IMR-90 (cell line): ENCODE results near the gene SPEF2. TPM values are rescaled to one million over a fixed set of nuclear protein-coding genes. Genes with fewer than 3 reads are reported as not detected.

ENCODE experiments used
- ATAC-seq: fragments of 200-7000 bp; cut with Tn5 transposase; 2 replicates; pipeline ENCODE4 v1.9.1; 2020; ENCODE audit warnings: low read depth, mild to moderate bottlenecking, moderate library complexity
- BruUV-seq: library from RNA; stranded (reverse); fragments of 400-500 nt; replicated peaks from 2 replicates; lab custom pipeline; 2021; lab: Mats Ljungman, UMichigan
- CTCF ChIA-PET: fragments of 300-600 bp; formaldehyde crosslinking; extraction: SDS; loops from one replicate; lab custom pipeline; 2021; ENCODE audit warnings: antibody characterized with exemption; lab: Yijun Ruan, JAX
- POLR2A ChIA-PET: fragments of 300-600 bp; sonication (Branson Sonifier 250); formaldehyde crosslinking; loops from one replicate; lab custom pipeline; 2022; ENCODE audit warnings: antibody characterized with exemption; ENCODE audit not compliant: unreplicated experiment; lab: Charles Lee
- DNase-seq: peaks from one replicate; pipeline ENCODE4 v3.0.0; 2013
- H2AFZ ChIP-seq: replicated peaks from 2 replicates; pipeline ENCODE3; 2013; ENCODE audit warnings: low read length, mild to moderate bottlenecking; ENCODE audit not compliant: poor library complexity
- H2AK5ac ChIP-seq: 2 replicates; pipeline ENCODE4 v1.6.1; 2013; ENCODE audit warnings: low read depth, low read length, inconsistent platforms
- H2AK9ac ChIP-seq: replicated peaks from 2 replicates; pipeline ENCODE3; 2013; ENCODE audit warnings: mild to moderate bottlenecking, low read depth, low read length, moderate library complexity; ENCODE audit not compliant: poor library complexity
- H2BK120ac ChIP-seq: 2 replicates; pipeline ENCODE4 v1.6.1; 2013; ENCODE audit warnings: low read depth, low read length, inconsistent platforms
- H2BK15ac ChIP-seq: 3 replicates; pipeline ENCODE4 v1.6.1; 2013; ENCODE audit warnings: low read depth, low read length, inconsistent platforms
- H2BK20ac ChIP-seq: 2 replicates; pipeline ENCODE4 v1.6.1; 2013; ENCODE audit warnings: low read depth, mild to moderate bottlenecking, inconsistent platforms, low read length, moderate library complexity
- H2BK5ac ChIP-seq: 2 replicates; pipeline ENCODE4 v1.6.1; 2013; ENCODE audit warnings: mild to moderate bottlenecking, low read depth, low read length, inconsistent platforms; ENCODE audit not compliant: poor library complexity, severe bottlenecking
- H3K14ac ChIP-seq: replicated peaks from 2 replicates; pipeline ENCODE4 v1.6.1; 2013; ENCODE audit warnings: low read depth, low read length, inconsistent platforms
- H3K18ac ChIP-seq: 2 replicates; pipeline ENCODE4 v1.6.1; 2013; ENCODE audit warnings: low read depth, low read length, control low read depth
- H3K23ac ChIP-seq: 2 replicates; pipeline ENCODE4 v1.6.1; 2013; ENCODE audit warnings: low read depth, low read length, inconsistent platforms
- H3K27ac ChIP-seq: 2 replicates; pipeline ENCODE4 v1.5.1; 2013; ENCODE audit warnings: mild to moderate bottlenecking, control low read depth, low read length; ENCODE audit not compliant: insufficient read depth
- H3K27me3 ChIP-seq: 2 replicates; pipeline ENCODE4 v1.6.1; 2013; ENCODE audit warnings: low read length; ENCODE audit not compliant: control insufficient read depth, insufficient read depth
- H3K36me3 ChIP-seq: 2 replicates; pipeline ENCODE4 v1.6.1; 2013; ENCODE audit warnings: low read length, mixed read lengths; ENCODE audit not compliant: control insufficient read depth, insufficient read depth
- H3K4ac ChIP-seq: 2 replicates; pipeline ENCODE4 v1.6.1; 2013; ENCODE audit warnings: low read depth, low read length, inconsistent platforms
- H3K4me1 ChIP-seq: 2 replicates; pipeline ENCODE4 v1.6.1; 2013; ENCODE audit warnings: low read length, mixed read lengths; ENCODE audit not compliant: control insufficient read depth, insufficient read depth
- H3K4me2 ChIP-seq: 2 replicates; pipeline ENCODE4 v1.6.1; 2013; ENCODE audit warnings: low read depth, mild to moderate bottlenecking, control low read depth, low read length, moderate library complexity
- H3K4me3 ChIP-seq: 2 replicates; pipeline ENCODE4 v1.5.1; 2013; ENCODE audit warnings: low read depth, mild to moderate bottlenecking, control low read depth, low read length, moderate library complexity; ENCODE audit not compliant: insufficient read depth
- H3K56ac ChIP-seq: 2 replicates; pipeline ENCODE4 v1.6.1; 2013; ENCODE audit warnings: low read length, inconsistent platforms; ENCODE audit not compliant: insufficient read depth; ENCODE audit errors: extremely low read depth
- H3K79me1 ChIP-seq, 2 experiments: 2 replicates each; pipeline ENCODE4 v1.6.1; 2013; ENCODE audit warnings: low read length in 2 of 2, inconsistent platforms in 1 of 2, low read depth in 1 of 2
- H3K9ac ChIP-seq: 2 replicates; pipeline ENCODE4 v1.6.1; 2013; ENCODE audit warnings: low read depth, low read length, control low read depth
- H3K9me1 ChIP-seq: 2 replicates; pipeline ENCODE4 v1.6.1; 2013; ENCODE audit warnings: low read length, inconsistent platforms; ENCODE audit not compliant: insufficient read depth
- H3K9me3 ChIP-seq: 2 replicates; pipeline ENCODE4 v1.6.1; 2013; ENCODE audit warnings: low read length; ENCODE audit not compliant: control insufficient read depth, insufficient read depth
- H4K20me1 ChIP-seq: 2 replicates; pipeline ENCODE4 v1.6.1; 2013; ENCODE audit warnings: low read length, inconsistent platforms; ENCODE audit not compliant: insufficient read depth
- H4K5ac ChIP-seq: 2 replicates; pipeline ENCODE4 v1.6.1; 2013; ENCODE audit warnings: mild to moderate bottlenecking, low read depth, low read length, control low read depth
- H4K8ac ChIP-seq, 2 experiments: 2 replicates each; pipeline ENCODE4 v1.6.1; 2013; ENCODE audit warnings: low read depth in 2 of 2, low read length in 2 of 2, control low read depth in 1 of 2, inconsistent platforms in 1 of 2
- H4K91ac ChIP-seq: 2 replicates; pipeline ENCODE4 v1.6.1; 2013; ENCODE audit warnings: low read depth, low read length, inconsistent platforms; ENCODE audit not compliant: insufficient read depth
- BHLHE40 ChIP-seq: fragments of 150-350 bp; IDR thresholded peaks from 2 replicates; pipeline ENCODE4 v1.6.1; 2016; ENCODE audit warnings: mild to moderate bottlenecking, low read depth, low read length
- CHD1 ChIP-seq: IDR thresholded peaks from 2 replicates; pipeline ENCODE4 v1.6.1; 2012; ENCODE audit warnings: low read depth, low read length, improper control_type of control experiment
- FOS ChIP-seq: fragments of 150-350 bp; IDR thresholded peaks from 2 replicates; pipeline ENCODE4 v1.6.1; 2016; ENCODE audit warnings: low read depth, low read length
- MAFK ChIP-seq: IDR thresholded peaks from 2 replicates; pipeline ENCODE4 v1.6.1; 2012; ENCODE audit warnings: low read depth, low read length, improper control_type of control experiment
- MAZ ChIP-seq: IDR thresholded peaks from 2 replicates; pipeline ENCODE4 v1.6.1; 2012; ENCODE audit warnings: low read depth, mild to moderate bottlenecking, low read length, improper control_type of control experiment, moderate library complexity, borderline replicate concordance
- MXI1 ChIP-seq: IDR thresholded peaks from 2 replicates; pipeline ENCODE4 v1.6.1; 2012; ENCODE audit warnings: low read depth, mild to moderate bottlenecking, low read length, moderate library complexity, borderline replicate concordance
- POLR2A ChIP-seq: IDR thresholded peaks from 2 replicates; pipeline ENCODE4 v1.6.1; 2012; ENCODE audit warnings: mild to moderate bottlenecking, low read depth, low read length
- RAD21 ChIP-seq: IDR thresholded peaks from 2 replicates; pipeline ENCODE4 v1.6.1; 2012; ENCODE audit warnings: low read length, improper control_type of control experiment
- RCOR1 ChIP-seq: IDR thresholded peaks from 2 replicates; pipeline ENCODE4 v1.6.1; 2012; ENCODE audit warnings: mild to moderate bottlenecking, low read length, improper control_type of control experiment; ENCODE audit not compliant: insufficient replicate concordance
- RFX5 ChIP-seq: IDR thresholded peaks from 2 replicates; pipeline ENCODE4 v1.8.0; 2012; ENCODE audit warnings: low read depth, mild to moderate bottlenecking, low read length, moderate library complexity
- SMC3 ChIP-seq: fragments of 150-350 bp; IDR thresholded peaks from 2 replicates; pipeline ENCODE4 v1.6.1; 2016; ENCODE audit warnings: low read depth, mild to moderate bottlenecking, antibody characterized with exemption, low read length, moderate library complexity
- WGBS, 2 experiments: methylation state at CpG; one replicate each; pipeline versions ENCODE4 v1.1.5 to v1.1.7; 2013; ENCODE audit warnings: missing lambda C conversion rate in 2 of 2; ENCODE audit not compliant: insufficient read length in 1 of 2; ENCODE audit errors: extremely low coverage in 2 of 2; 5-methylcytosine and 5-hydroxymethylcytosine counted together
- dilution Hi-C: fragments of 300-500 bp; cut with HindIII; formaldehyde crosslinking; loops from one replicate; pipeline ENCODE4 v1.14.3; 2018; ENCODE audit warnings: low sequenced_read_pairs; ENCODE audit not compliant: unreplicated experiment
- in situ Hi-C: fragments of 300-500 bp; cut with MboI; formaldehyde crosslinking; loops from 3 replicates; pipeline ENCODE4 v1.14.3; 2019; ENCODE audit warnings: low sequenced_read_pairs, inconsistent platforms, mixed read lengths
- intact Hi-C: fragments of 100-400 bp; cut with micrococcal nuclease; formaldehyde crosslinking; loops from 2 replicates; pipeline ENCODE4 v1.10.0; 2022
- polyA plus RNA-seq, 3 experiments: library from polyadenylated mRNA; depleted of rRNA; stranded (reverse); fragments of >200 nt; gene quantifications; 2 replicates each; pipeline ENCODE4 v1.2.3, GENCODE V29; 2012; ENCODE audit warnings: low replicate concordance in 1 of 3
- total RNA-seq: library from RNA; depleted of rRNA; stranded (reverse); fragments of >200 nt; gene quantifications from 2 replicates; pipeline ENCODE4 v1.2.3, GENCODE V29; 2012
- TF ChIP-seq, protein P1 (sequence below): fragments of 150-350 bp; IDR thresholded peaks from 2 replicates; pipeline ENCODE4 v1.6.1; 2016; ENCODE audit warnings: low read depth, mild to moderate bottlenecking, low read length, moderate library complexity, borderline replicate concordance
- TF ChIP-seq, protein P2 (sequence below): conservative IDR thresholded peaks from 2 replicates; pipeline ENCODE4 v1.5.1; 2012; ENCODE audit warnings: mild to moderate bottlenecking, low read depth, low read length, improper control_type of control experiment

Gene SPEF2
- total and polyA plus RNA-seq, 2 of the 4 experiments (the other 2 are of a cell fraction): 1.7 to 2.3 TPM

DNA sequence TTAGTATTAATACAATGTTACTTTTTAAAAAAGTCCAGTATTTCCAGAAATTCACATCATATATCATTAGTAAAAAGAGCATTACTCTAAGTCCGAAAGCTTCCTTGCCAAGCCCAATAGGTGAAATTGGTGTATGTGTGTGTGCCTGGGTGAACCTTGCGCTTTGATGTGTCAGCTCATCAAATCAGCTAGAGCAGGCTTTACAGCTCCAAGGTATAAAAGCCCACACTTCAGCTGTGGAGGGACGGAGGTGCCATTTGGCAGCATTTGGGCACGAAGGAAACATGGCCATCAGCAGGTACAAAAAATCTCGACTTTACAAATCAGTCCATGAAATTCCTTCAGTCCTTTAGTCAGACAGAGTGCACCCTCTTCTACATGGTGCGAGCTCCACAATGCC, 162.6 kb downstream of the SPEF2 start:
- Histone ChIP-seq H2BK5ac (peak overlapping the region; percentile 78), H2BK20ac (peak overlapping the region; percentile 62), H3K56ac (no peak overlapping the region), H2BK120ac (peak overlapping the region; percentile 87), H2AK9ac (peak overlapping the region; percentile 14), H3K27ac (peak overlapping the region; percentile 52; the same call in 1 of the 2 replicates), H4K91ac (peak overlapping the region; percentile 53; the same call in 1 of the 2 replicates), H3K23ac (peak overlapping the region; percentile 10; the same call in 1 of the 2 replicates), H2AK5ac (peak overlapping the region; percentile 54), H4K20me1 (no peaks in the 10 kb centered on the region), H3K18ac (peak overlapping the region; percentile 62), H2BK15ac (peak overlapping the region; percentile 76; the same call in 2 of the 3 replicates), H3K4me2 (no peak overlapping the region), H3K79me1 (no peaks in the 10 kb centered on the region), H3K4me1 (peaks cover 12% of the 10 kb centered on the region), H2AFZ (peak overlapping the region; percentile 19), H3K14ac (peak overlapping the region; percentile 34; the same call in 1 of the 2 replicates), H3K9me1 (peaks cover 4% of the 10 kb centered on the region; the same call in 1 of the 2 replicates), H3K27me3 (no peaks in the 10 kb centered on the region), H3K4ac (peak overlapping the region; percentile 68), H3K4me3 (no peak overlapping the region), H3K9ac (no peak overlapping the region), H3K9me3 (no peaks in the 10 kb centered on the region), H3K36me3 (no peaks in the 10 kb centered on the region), H4K8ac (peak overlapping the region in 1 of 2 experiments; percentile 22; a peak in 1 of 4 replicates), H4K5ac (peak overlapping the region; percentile 65)
- CTCF ChIA-PET: interaction anchor here (0.7 to 1.6 kb wide), 3 partner anchors 72 to 145 kb away, joined by 3 to 8 read pairs (median 7); no protein-coding TSS in a partner anchor
- no peak for TF ChIP-seq MXI1
- no peak for TF ChIP-seq CHD1
- TF ChIP-seq, protein P1, sequence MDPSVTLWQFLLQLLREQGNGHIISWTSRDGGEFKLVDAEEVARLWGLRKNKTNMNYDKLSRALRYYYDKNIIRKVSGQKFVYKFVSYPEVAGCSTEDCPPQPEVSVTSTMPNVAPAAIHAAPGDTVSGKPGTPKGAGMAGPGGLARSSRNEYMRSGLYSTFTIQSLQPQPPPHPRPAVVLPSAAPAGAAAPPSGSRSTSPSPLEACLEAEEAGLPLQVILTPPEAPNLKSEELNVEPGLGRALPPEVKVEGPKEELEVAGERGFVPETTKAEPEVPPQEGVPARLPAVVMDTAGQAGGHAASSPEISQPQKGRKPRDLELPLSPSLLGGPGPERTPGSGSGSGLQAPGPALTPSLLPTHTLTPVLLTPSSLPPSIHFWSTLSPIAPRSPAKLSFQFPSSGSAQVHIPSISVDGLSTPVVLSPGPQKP: no peak
- TF ChIP-seq RCOR1: no peak
- no peak for TF ChIP-seq RFX5
- TF ChIP-seq BHLHE40: no peak
- no peak for TF ChIP-seq FOS
- TF ChIP-seq SMC3: no peak
- TF ChIP-seq RAD21: no peak
- TF ChIP-seq POLR2A: no peak
- no peak for TF ChIP-seq MAFK
- no peak for TF ChIP-seq MAZ
- TF ChIP-seq, protein P2, sequence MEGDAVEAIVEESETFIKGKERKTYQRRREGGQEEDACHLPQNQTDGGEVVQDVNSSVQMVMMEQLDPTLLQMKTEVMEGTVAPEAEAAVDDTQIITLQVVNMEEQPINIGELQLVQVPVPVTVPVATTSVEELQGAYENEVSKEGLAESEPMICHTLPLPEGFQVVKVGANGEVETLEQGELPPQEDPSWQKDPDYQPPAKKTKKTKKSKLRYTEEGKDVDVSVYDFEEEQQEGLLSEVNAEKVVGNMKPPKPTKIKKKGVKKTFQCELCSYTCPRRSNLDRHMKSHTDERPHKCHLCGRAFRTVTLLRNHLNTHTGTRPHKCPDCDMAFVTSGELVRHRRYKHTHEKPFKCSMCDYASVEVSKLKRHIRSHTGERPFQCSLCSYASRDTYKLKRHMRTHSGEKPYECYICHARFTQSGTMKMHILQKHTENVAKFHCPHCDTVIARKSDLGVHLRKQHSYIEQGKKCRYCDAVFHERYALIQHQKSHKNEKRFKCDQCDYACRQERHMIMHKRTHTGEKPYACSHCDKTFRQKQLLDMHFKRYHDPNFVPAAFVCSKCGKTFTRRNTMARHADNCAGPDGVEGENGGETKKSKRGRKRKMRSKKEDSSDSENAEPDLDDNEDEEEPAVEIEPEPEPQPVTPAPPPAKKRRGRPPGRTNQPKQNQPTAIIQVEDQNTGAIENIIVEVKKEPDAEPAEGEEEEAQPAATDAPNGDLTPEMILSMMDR: no peak
- dilution Hi-C loops: no loop called here
- BruUV-seq: no TSS peak
- ATAC-seq (no peak), DNase-seq (no peak)
- intact Hi-C loops: loop anchor here (2.0 to 10.0 kb wide), 3 partner anchors 139 to 695 kb away; partner anchors contain the start of gene RANBP3L
- in situ Hi-C loops: no loop called here
- POLR2A ChIA-PET: no interaction called here
- 92% methylated on average over 3 of the region's 6 CpGs; no CpG with 5 or more reads in 1 of the 2 experiments for WGBS, 2 experiments
